OCI-LY1 (cell line): ENCODE measurements around the gene ARRDC2.

Experiments
- H2AFZ ChIP-seq: fragments of 200-600 bp; sonication (generic), shearing (Covaris generic); 2 replicates; pipeline ENCODE4 v1.6.0; 2014; ENCODE audit warnings: antibody characterized with exemption, mild to moderate bottlenecking, low read length
- H3F3A ChIP-seq: fragments of 200-600 bp; sonication (generic), shearing (Covaris generic); 2 replicates; pipeline ENCODE4 v1.6.0; 2014; ENCODE audit warnings: mild to moderate bottlenecking, antibody characterized with exemption, low read length, moderate library complexity; ENCODE audit not compliant: insufficient read depth
- H3K27ac ChIP-seq: fragments of 200-600 bp; sonication (generic); 2 replicates; pipeline ENCODE4 v1.5.1; 2014; ENCODE audit warnings: low read length, mixed run types, mild to moderate bottlenecking, low read depth; ENCODE audit not compliant: poor library complexity, severe bottlenecking
- H3K27me3 ChIP-seq: fragments of 200-600 bp; sonication (generic); 2 replicates; pipeline ENCODE4 v1.6.0; 2014; ENCODE audit warnings: antibody characterized with exemption, mild to moderate bottlenecking, low read length, moderate library complexity; ENCODE audit not compliant: insufficient read depth
- H3K36me3 ChIP-seq: fragments of 200-600 bp; sonication (generic); 2 replicates; pipeline ENCODE4 v1.6.1; 2014; ENCODE audit warnings: mild to moderate bottlenecking, antibody characterized with exemption, low read length, moderate library complexity, mixed read lengths; ENCODE audit not compliant: insufficient read depth
- H3K4me1 ChIP-seq: fragments of 200-600 bp; sonication (generic); 2 replicates; pipeline ENCODE4 v1.5.1; 2014; ENCODE audit warnings: mild to moderate bottlenecking, low read length, moderate library complexity; ENCODE audit not compliant: insufficient read depth, severe bottlenecking
- H3K4me2 ChIP-seq: fragments of 200-600 bp; sonication (generic), shearing (Covaris generic); 2 replicates; pipeline ENCODE4 v1.6.1; 2014; ENCODE audit warnings: low read length
- H3K4me3 ChIP-seq: fragments of 200-600 bp; sonication (generic); 2 replicates; pipeline ENCODE4 v1.5.1; 2014; ENCODE audit warnings: low read length, low read depth, mild to moderate bottlenecking, mixed read lengths; ENCODE audit not compliant: poor library complexity, severe bottlenecking
- H3K79me2 ChIP-seq: fragments of 200-600 bp; shearing (Covaris generic); 2 replicates; pipeline ENCODE4 v1.6.1; 2016; ENCODE audit warnings: mixed run types, low read length, mixed read lengths; ENCODE audit not compliant: insufficient read depth
- H3K9ac ChIP-seq: fragments of 200-600 bp; sonication (generic), shearing (Covaris generic); 2 replicates; pipeline ENCODE4 v1.6.1; 2014; ENCODE audit warnings: mild to moderate bottlenecking, low read length, mixed read lengths
- H3K9me2 ChIP-seq: fragments of 200-600 bp; sonication (generic), shearing (Covaris generic); 2 replicates; pipeline ENCODE4 v1.6.1; 2014; ENCODE audit warnings: low read depth, mild to moderate bottlenecking, low read length, mixed read lengths
- H3K9me3 ChIP-seq: fragments of 200-600 bp; shearing (Covaris generic); 2 replicates; pipeline ENCODE4 v1.6.1; 2014; ENCODE audit warnings: low read length, mixed read lengths
- H4K20me1 ChIP-seq: fragments of 200-600 bp; sonication (generic), shearing (Covaris generic); 2 replicates; pipeline ENCODE4 v1.6.0; 2016; ENCODE audit warnings: mild to moderate bottlenecking, low read length; ENCODE audit not compliant: insufficient read depth
- CTCF ChIP-seq: fragments of 200-600 bp; sonication (generic), shearing (Covaris generic); IDR thresholded peaks from 2 replicates; pipeline ENCODE4 v1.5.1; 2017; ENCODE audit warnings: mild to moderate bottlenecking, antibody characterized with exemption, low read length, moderate library complexity, mixed read lengths
- EZH2 ChIP-seq: fragments of 200-600 bp; sonication (generic), shearing (Covaris generic); IDR thresholded peaks from 2 replicates; pipeline ENCODE4 v1.8.0; 2017; ENCODE audit warnings: borderline replicate concordance, mixed run types, mild to moderate bottlenecking, antibody characterized with exemption, low read length, moderate library complexity, mixed read lengths

Gene ARRDC2

GRCh38 chr19:18057557-18057956 lies 49.6 kb downstream of the ARRDC2 start:
- Histone ChIP-seq H3K79me2 (no peaks in the 10 kb centered on the region), H3K9me3 (no peaks in the 10 kb centered on the region), H3K36me3 (no peaks in the 10 kb centered on the region), H3F3A (no peaks in the 10 kb centered on the region), H3K9me2 (no peaks in the 10 kb centered on the region), H3K4me2 (0 out of 2 replicates have a peak overlapping the region, but pooled peaks have one; percentile 64), H3K9ac (no peak overlapping the region; the same call in 1 of the 2 replicates), H3K27ac (peak overlapping the region; percentile 71), H3K27me3 (no peaks in the 10 kb centered on the region), H3K4me1 (peaks cover 13% of the 10 kb centered on the region), H2AFZ (no peak overlapping the region), H3K4me3 (no peak overlapping the region), H4K20me1 (no peaks in the 10 kb centered on the region)
- TF ChIP-seq CTCF: no peak
- TF ChIP-seq EZH2: no peak

- H3K9me3 ChIP-seq: no peaks in the 10 kb centered on the region
- TF ChIP-seq EZH2 (no peak), CTCF (peak; percentile 97)
- no peaks in the 10 kb centered on the region for H3K27me3 ChIP-seq
- H3K4me1 ChIP-seq: peaks cover 13% of the 10 kb centered on the region
- peak overlapping the region; percentile 51; the same call in 1 of the 2 replicates for H3K9ac ChIP-seq
- H3K4me2 ChIP-seq: peak overlapping the region; percentile 64
- no peak overlapping the region for H2AFZ ChIP-seq
- no peaks in the 10 kb centered on the region for H3K9me2 ChIP-seq
- peak overlapping the region; percentile 71 for H3K27ac ChIP-seq
- no peaks in the 10 kb centered on the region for H3F3A ChIP-seq
- H3K79me2 ChIP-seq: no peaks in the 10 kb centered on the region
- no peaks in the 10 kb centered on the region for H3K36me3 ChIP-seq
- H3K4me3 ChIP-seq: peak overlapping the region; percentile 41
- no peaks in the 10 kb centered on the region for H4K20me1 ChIP-seq
These were observed 50.4 kb downstream of the ARRDC2 start for GRCh38 chr19:18058208-18059009.

GRCh38 chr19:18059297-18059696 lies 51.3 kb downstream of the ARRDC2 start:
- H3K79me2 ChIP-seq: no peaks in the 10 kb centered on the region
- no peaks in the 10 kb centered on the region for H3K9me3 ChIP-seq
- H3K27ac ChIP-seq: no peak overlapping the region
- no peak overlapping the region for H2AFZ ChIP-seq
- no peak overlapping the region for H3K9ac ChIP-seq
- peaks cover 13% of the 10 kb centered on the region for H3K4me1 ChIP-seq
- H3K4me3 ChIP-seq: no peak overlapping the region
- H3K36me3 ChIP-seq: no peaks in the 10 kb centered on the region
- H4K20me1 ChIP-seq: no peaks in the 10 kb centered on the region
- no peaks in the 10 kb centered on the region for H3K9me2 ChIP-seq
- H3F3A ChIP-seq: no peaks in the 10 kb centered on the region
- TF ChIP-seq CTCF (no peak), EZH2 (no peak)
- H3K4me2 ChIP-seq: no peak overlapping the region
- H3K27me3 ChIP-seq: no peaks in the 10 kb centered on the region
